Erythroblast (primary cell): ENCODE measurements around the gene QKI.

Source experiments
- GATA1 ChIP-seq: IDR thresholded peaks from 2 replicates; pipeline ENCODE4 v1.6.1; 2011; ENCODE audit warnings: low read depth, mild to moderate bottlenecking, control low read depth, low read length, moderate library complexity
- POLR2A ChIP-seq: IDR thresholded peaks from 2 replicates; pipeline ENCODE4 v1.6.1; 2011; ENCODE audit warnings: mild to moderate bottlenecking, low read length

- TF ChIP-seq POLR2A (no peak), GATA1 (no peak)
These were observed 56.1 kb downstream of the QKI start for GRCh38 chr6:163470611-163471010.
